Hematopoietic multipotent progenitor cell treated with erythropoietin and hydrocortisone succinate and interleukin-3 and kit ligand, for 8 days (in vitro differentiated cells): ENCODE results near the gene SUGCT.
"Not testable (repeated sequence)": the region's sequence is repeated elsewhere in the genome, so short reads cannot be mapped to it uniquely, and the experiment has no call there.

ENCODE experiments used
- DNase-seq: peaks from one replicate; pipeline ENCODE4 v3.0.0-alpha.2; 2015

SUGCT gene

GRCh38 chr7:40134428-40135316 lies at the start of gene SUGCT, which contains the start of gene MPLKIP:
SUGCT (plus strand) TSS chr7:40135005.
MPLKIP (minus strand) TSS chr7:40134622; CDS start chr7:40134567, 55 bp downstream.
- peak; percentile 89 for DNase-seq

GRCh38 chr7:40092182-40092581 lies 42.6 kb upstream of the SUGCT start:
- DNase-seq, result no peak

- no peak for DNase-seq
Observed at GRCh38 chr7:40093631-40094350, 41.0 kb upstream of the SUGCT start.

GRCh38 chr7:40095230-40095629 lies 39.6 kb upstream of the SUGCT start:
- DNase-seq, result no peak

GRCh38 chr7:40095695-40096327 lies 39.0 kb upstream of the SUGCT start:
- no peak for DNase-seq

- no peak for DNase-seq
Observed at GRCh38 chr7:40097728-40098127, 37.1 kb upstream of the SUGCT start.

- no peak for DNase-seq
Observed at GRCh38 chr7:40098810-40099209, 36.0 kb upstream of the SUGCT start.

- no peak for DNase-seq
Observed at GRCh38 chr7:40099837-40100236, 35.0 kb upstream of the SUGCT start.

GRCh38 chr7:40101201-40101600 lies 33.6 kb upstream of the SUGCT start:
- no peak for DNase-seq

- DNase-seq, result no peak
Observed at GRCh38 chr7:40102897-40103296, 31.9 kb upstream of the SUGCT start.

GRCh38 chr7:40105879-40106473 lies 28.8 kb upstream of the SUGCT start:
- DNase-seq, result no peak

- no peak for DNase-seq
Observed at GRCh38 chr7:40115936-40116335, 18.9 kb upstream of the SUGCT start.

GRCh38 chr7:40117199-40117598 lies 17.6 kb upstream of the SUGCT start:
- not testable (repeated sequence) for DNase-seq

GRCh38 chr7:40118201-40118600 lies 16.6 kb upstream of the SUGCT start:
- DNase-seq, result not testable (repeated sequence)

GRCh38 chr7:40120020-40120419 lies 14.8 kb upstream of the SUGCT start:
- no peak for DNase-seq

GRCh38 chr7:40122100-40122939 lies 12.5 kb upstream of the SUGCT start:
- not testable (repeated sequence) for DNase-seq

- DNase-seq, result no peak
Observed at GRCh38 chr7:40122940-40123254, 11.9 kb upstream of the SUGCT start.

- DNase-seq, result peak; percentile 52
Observed at GRCh38 chr7:40133561-40134427, 1.0 kb upstream of the SUGCT start.

GRCh38 chr7:40135317-40135610 lies 459 bp downstream of the SUGCT start:
- DNase-seq, result peak; percentile 10

- no peak for DNase-seq
Observed at GRCh38 chr7:40137563-40137962, 2.8 kb downstream of the SUGCT start.

GRCh38 chr7:40138973-40139372 lies 4.2 kb downstream of the SUGCT start:
- DNase-seq, result no peak
